ENCODE data around the gene CYB5D1. TPM values are rescaled to one million over a fixed set of nuclear protein-coding genes. Genes with fewer than 3 reads are reported as not detected.

CYB5D1 gene
- total RNA-seq, 1 experiment from 2014 or later = 18.0 TPM

- Histone ChIP-seq H2BK20ac (ENCODE audit: low read depth, low read length, poor library complexity, severe bottlenecking) (no peak overlapping the region), H4K91ac (ENCODE audit: insufficient read length, low read depth, low read length) (no peak overlapping the region), H3K9ac (ENCODE audit: extremely low read depth, insufficient read length, low read length) (no peak overlapping the region), H3K9me3 (ENCODE audit: control insufficient read depth, low read depth, low read length) (no peaks in the 10 kb centered on the region), H3K4me2 (ENCODE audit: insufficient read depth, insufficient read length, low read length) (no peak overlapping the region), H2BK12ac (ENCODE audit: insufficient read length, low read depth, low read length) (no peak overlapping the region), H3K14ac (ENCODE audit: insufficient read depth, low read length) (no peak overlapping the region; the same call in 1 of the 2 replicates), H2AK5ac (ENCODE audit: insufficient read length, low read length) (no peak overlapping the region), H4K8ac (replicated peaks; ENCODE audit: insufficient read length, low read depth, low read length) (no peak overlapping the region), H2BK15ac (ENCODE audit: low read depth, low read length) (no peak overlapping the region), H3T11ph (ENCODE audit: low read length) (no peak overlapping the region), H4K20me1 (ENCODE audit: control insufficient read depth, insufficient read depth, insufficient read length) (no peaks in the 10 kb centered on the region), H2BK5ac (ENCODE audit: insufficient read length, low read length) (no peak overlapping the region), H3K18ac (ENCODE audit: insufficient read length, low read depth, low read length) (no peak overlapping the region), H3K23me2 (ENCODE audit: insufficient read length, low read depth, low read length, poor library complexity, severe bottlenecking) (peaks cover 26% of the 10 kb centered on the region), H3K23ac (ENCODE audit: insufficient read length, low read depth, low read length) (no peak overlapping the region), H2BK120ac (ENCODE audit: low read depth, low read length, poor library complexity, severe bottlenecking) (no peak overlapping the region), H3K79me1 (ENCODE audit: insufficient read depth, low read depth, low read length, poor library complexity, severe bottlenecking) (no peaks in the 10 kb centered on the region), H3K4ac (ENCODE audit: low read depth, low read length) (no peak overlapping the region), H3K27ac (ENCODE audit: insufficient read length, low read depth, low read length) (no peak overlapping the region), H4K5ac (ENCODE audit: insufficient read length, low read depth, low read length) (no peak overlapping the region), H3K56ac (ENCODE audit: insufficient read length, low read depth, low read length) (no peak overlapping the region), H3K79me2 (ENCODE audit: insufficient read depth, low read length) (no peaks in the 10 kb centered on the region), H2AFZ (ENCODE audit: low read length) (no peak overlapping the region), H3K27me3 (ENCODE audit: insufficient read depth, low read length) (peaks cover 30% of the 10 kb centered on the region; the same call in 1 of the 2 replicates), H3K4me1 (ENCODE audit: insufficient read depth, low read length) (no peaks in the 10 kb centered on the region; the same call in 1 of the 2 replicates)
- Mint-ChIP-seq H3K27me3 (ENCODE audit: low read depth) (peaks cover 18% of the 10 kb centered on the region), H3K9me3 (0 out of 5 replicates have a peak, but pooled peaks cover 0 to 3% of the 10 kb centered on the region in 2 experiments), H3K4me3 (peak overlapping the region in 1 of 2 experiments; percentile 84; a peak in 2 of 5 replicates), H3K36me3 (ENCODE audit: insufficient read depth in 1 of 3, low read depth in 3 of 3) (peaks cover 0 to 40% (median 26%) of the 10 kb centered on the region in 3 experiments; a peak in 4 of 7 replicates), H3K27ac (no peak overlapping the region), H3K4me1 (peaks cover 16 to 31% of the 10 kb centered on the region in 2 experiments)
- TF ChIP-seq CTCF (conservative IDR thresholded peaks at IDR 0.05) = no peak
- DNase-seq = no peak
- WGBS (ENCODE audit: extremely low coverage, insufficient read length, low lambda C conversion rate) = no CpG with 5 or more reads among the region's 20 CpGs
Observed at GRCh38 chr17:7852262-7852670, 5.5 kb upstream of the CYB5D1 start.
